Fibroblast of lung (primary cell): Measurements from ENCODE around the gene RNF19B. TPM values are rescaled to one million over a fixed set of nuclear protein-coding genes. Genes with fewer than 3 reads are reported as not detected.

Experiments
- DNase-seq, 2 donors: peaks; one replicate each; pipeline versions ENCODE4 v3.0.0 to v3.0.0-alpha.2; 2010; ENCODE audit warnings: low read depth in 2 of 2
- H2AFZ ChIP-seq: 2 replicates; pipeline ENCODE4 v1.5.1; 2012; ENCODE audit warnings: low read length, control low read depth, inconsistent platforms
- H3K27ac ChIP-seq: 2 replicates; pipeline ENCODE4 v1.5.1; 2011; ENCODE audit warnings: low read length, control low read depth; ENCODE audit not compliant: insufficient read depth
- H3K27me3 ChIP-seq: 2 replicates; pipeline ENCODE4 v1.5.1; 2011; ENCODE audit warnings: mild to moderate bottlenecking, low read length; ENCODE audit not compliant: control insufficient read depth, insufficient read depth
- H3K36me3 ChIP-seq: 2 replicates; pipeline ENCODE4 v1.5.1; 2011; ENCODE audit warnings: low read length; ENCODE audit not compliant: control insufficient read depth, insufficient read depth
- H3K4me1 ChIP-seq: 2 replicates; pipeline ENCODE4 v1.5.1; 2011; ENCODE audit warnings: low read length; ENCODE audit not compliant: control insufficient read depth, insufficient read depth; ENCODE audit errors: extremely low read depth
- H3K4me2 ChIP-seq: 2 replicates; pipeline ENCODE4 v1.5.1; 2011; ENCODE audit warnings: low read length, control low read depth; ENCODE audit not compliant: insufficient read depth; ENCODE audit errors: extremely low read depth
- H3K4me3 ChIP-seq, 4 experiments: fragments of 200-600 bp in 1 of 4; sonication (generic) in 1 of 4; replicated peaks in 1 of 4; 2 replicates each; pipeline ENCODE4 v1.5.1; 2011 to 2016; ENCODE audit warnings: low read length in 4 of 4, low read depth in 3 of 4, mild to moderate bottlenecking in 3 of 4, control low read depth in 2 of 4, inconsistent platforms in 1 of 4, mixed read lengths in 1 of 4; ENCODE audit not compliant: insufficient read depth in 1 of 4; ENCODE audit errors: control extremely low read depth in 1 of 4
- H3K79me2 ChIP-seq: 2 replicates; pipeline ENCODE4 v1.5.1; 2012; ENCODE audit warnings: mild to moderate bottlenecking, low read length, inconsistent platforms; ENCODE audit not compliant: control insufficient read depth, insufficient read depth
- H3K9ac ChIP-seq: 2 replicates; pipeline ENCODE4 v1.5.1; 2011; ENCODE audit warnings: mild to moderate bottlenecking, low read length, control low read depth; ENCODE audit not compliant: insufficient read depth
- H3K9me3 ChIP-seq: 2 replicates; pipeline ENCODE4 v1.5.1; 2012; ENCODE audit warnings: low read depth, low read length; ENCODE audit not compliant: control insufficient read depth, insufficient read depth
- H4K20me1 ChIP-seq: 2 replicates; pipeline ENCODE4 v1.5.1; 2011; ENCODE audit warnings: low read length; ENCODE audit not compliant: control insufficient read depth, insufficient read depth; ENCODE audit errors: extremely low read depth
- EZH2 ChIP-seq: IDR thresholded peaks from 2 replicates; pipeline ENCODE4 v1.5.1; 2012; ENCODE audit warnings: low read length, control low read depth, mild to moderate bottlenecking; ENCODE audit errors: missing control alignments
- polyA plus RNA-seq, 2 donors: library from polyadenylated mRNA; depleted of rRNA in 1 of 2; stranded (reverse) in 1 of 2; unstranded in 1 of 2; fragments of >200 nt; gene quantifications; 2 replicates each; pipeline ENCODE4 v1.2.1, GENCODE V29; 2011 to 2012; ENCODE audit warnings: missing spikeins in 1 of 2
- total RNA-seq: library from RNA; depleted of rRNA; stranded (reverse); fragments of >200 nt; gene quantifications from 2 replicates; pipeline ENCODE4 v1.2.1, GENCODE V29; 2014
- TF ChIP-seq, protein P1 (sequence below), 2 donors: IDR thresholded peaks in 1 of 2; conservative IDR thresholded peaks in 1 of 2; 1 replicate in 1 of 2; 2 replicates in 1 of 2; pipeline ENCODE4 v1.5.1; 2011 to 2012; ENCODE audit warnings: low read length in 2 of 2, control low read depth in 1 of 2, inconsistent platforms in 1 of 2, low read depth in 1 of 2, mild to moderate bottlenecking in 1 of 2

The RNF19B gene
- total and polyA plus RNA-seq, 2 donors (not counting 1 experiment from before 2014, with no cell fraction given) = 10.1 to 15.4 TPM

DNA sequence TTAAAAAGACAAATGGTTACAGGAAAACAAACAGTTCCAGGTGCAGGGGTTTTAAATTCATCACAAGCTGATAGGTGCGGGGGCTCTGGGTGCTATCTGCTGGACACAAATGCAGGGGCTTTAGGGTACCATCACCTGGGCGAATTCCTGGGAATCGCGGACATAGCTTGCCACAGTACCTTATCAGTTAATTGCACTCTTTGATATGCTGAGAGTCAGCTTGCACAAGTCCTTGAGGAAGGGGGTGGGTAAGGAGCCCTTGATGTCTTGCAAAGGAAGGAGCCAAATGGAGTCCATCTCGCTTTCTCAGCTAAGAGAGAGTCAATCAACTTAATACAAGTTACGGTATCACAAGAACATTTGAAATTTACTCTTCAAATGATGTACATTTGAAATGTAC, 38.0 kb downstream of the RNF19B start:
- no peak for DNase-seq
- TF ChIP-seq EZH2 = no peak
- TF ChIP-seq, protein P1, sequence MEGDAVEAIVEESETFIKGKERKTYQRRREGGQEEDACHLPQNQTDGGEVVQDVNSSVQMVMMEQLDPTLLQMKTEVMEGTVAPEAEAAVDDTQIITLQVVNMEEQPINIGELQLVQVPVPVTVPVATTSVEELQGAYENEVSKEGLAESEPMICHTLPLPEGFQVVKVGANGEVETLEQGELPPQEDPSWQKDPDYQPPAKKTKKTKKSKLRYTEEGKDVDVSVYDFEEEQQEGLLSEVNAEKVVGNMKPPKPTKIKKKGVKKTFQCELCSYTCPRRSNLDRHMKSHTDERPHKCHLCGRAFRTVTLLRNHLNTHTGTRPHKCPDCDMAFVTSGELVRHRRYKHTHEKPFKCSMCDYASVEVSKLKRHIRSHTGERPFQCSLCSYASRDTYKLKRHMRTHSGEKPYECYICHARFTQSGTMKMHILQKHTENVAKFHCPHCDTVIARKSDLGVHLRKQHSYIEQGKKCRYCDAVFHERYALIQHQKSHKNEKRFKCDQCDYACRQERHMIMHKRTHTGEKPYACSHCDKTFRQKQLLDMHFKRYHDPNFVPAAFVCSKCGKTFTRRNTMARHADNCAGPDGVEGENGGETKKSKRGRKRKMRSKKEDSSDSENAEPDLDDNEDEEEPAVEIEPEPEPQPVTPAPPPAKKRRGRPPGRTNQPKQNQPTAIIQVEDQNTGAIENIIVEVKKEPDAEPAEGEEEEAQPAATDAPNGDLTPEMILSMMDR (conservative IDR thresholded peaks at IDR 0.05 in 1 of 2, IDR thresholded peaks at IDR 0.05 in 1 of 2; ENCODE audit: low read depth in 1 of 2, low read length in 2 of 2) = no peak
- H3K27me3 ChIP-seq = no peaks in the 10 kb centered on the region
- H2AFZ ChIP-seq = no peak overlapping the region
- no peak overlapping the region for H3K27ac ChIP-seq
- no peak overlapping the region for H3K4me2 ChIP-seq
- no peaks in the 10 kb centered on the region for H3K36me3 ChIP-seq
- no peaks in the 10 kb centered on the region for H3K79me2 ChIP-seq
- H3K4me1 ChIP-seq = no peaks in the 10 kb centered on the region
- H4K20me1 ChIP-seq = no peaks in the 10 kb centered on the region
- no peak overlapping the region for H3K9ac ChIP-seq
- H3K4me3 ChIP-seq = no peak overlapping the region
- H3K9me3 ChIP-seq = no peaks in the 10 kb centered on the region

DNA sequence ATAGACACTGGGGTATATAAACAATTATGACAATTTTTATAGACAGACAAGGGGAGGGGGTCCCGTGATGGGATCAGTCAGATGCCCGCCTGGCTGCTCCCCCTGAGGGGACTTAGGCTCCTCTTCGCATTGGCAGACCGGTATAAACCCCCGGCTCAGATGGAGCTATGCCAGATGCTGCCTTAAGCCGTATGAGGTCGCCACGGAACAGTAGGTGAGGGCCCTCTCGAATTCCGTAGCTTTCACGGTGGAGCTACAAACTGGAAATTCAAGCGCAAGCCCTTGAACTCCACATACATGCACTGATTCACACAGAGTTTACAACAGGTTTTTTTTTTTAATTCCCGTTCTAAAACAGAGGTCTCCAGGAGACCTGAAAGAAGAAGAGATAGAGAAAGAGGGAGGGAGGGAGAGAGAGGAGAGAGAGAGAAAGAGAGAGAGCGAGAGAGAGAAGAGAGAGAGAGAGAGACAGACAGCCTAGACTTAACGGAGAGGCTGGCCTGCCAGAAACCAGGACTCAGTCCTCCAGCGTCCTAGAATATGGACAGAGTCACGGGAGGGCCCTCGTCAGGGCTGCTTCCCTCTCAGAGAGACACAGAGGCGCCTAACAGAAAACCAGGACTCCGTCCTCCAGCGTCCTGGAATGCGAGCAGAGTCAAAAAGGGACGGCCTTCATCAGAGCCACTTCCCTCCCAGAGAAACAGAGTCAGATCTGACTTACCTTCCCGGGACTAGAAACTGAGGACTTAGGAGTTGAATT, 39.0 kb downstream of the RNF19B start:
- DNase-seq = peak; percentile 22 to 23
- Histone ChIP-seq H3K4me1 (no peaks in the 10 kb centered on the region), H3K27ac (no peak overlapping the region), H3K27me3 (no peaks in the 10 kb centered on the region), H3K4me2 (no peak overlapping the region), H2AFZ (no peak overlapping the region), H3K9me3 (no peaks in the 10 kb centered on the region), H3K79me2 (no peaks in the 10 kb centered on the region), H4K20me1 (no peaks in the 10 kb centered on the region), H3K4me3 (no peak overlapping the region), H3K9ac (no peak overlapping the region), H3K36me3 (no peaks in the 10 kb centered on the region)
- TF ChIP-seq, protein P1 (conservative IDR thresholded peaks at IDR 0.05 in 1 of 2, IDR thresholded peaks at IDR 0.05 in 1 of 2; ENCODE audit: low read depth in 1 of 2, low read length in 2 of 2) = no peak
- no peak for TF ChIP-seq EZH2

DNA sequence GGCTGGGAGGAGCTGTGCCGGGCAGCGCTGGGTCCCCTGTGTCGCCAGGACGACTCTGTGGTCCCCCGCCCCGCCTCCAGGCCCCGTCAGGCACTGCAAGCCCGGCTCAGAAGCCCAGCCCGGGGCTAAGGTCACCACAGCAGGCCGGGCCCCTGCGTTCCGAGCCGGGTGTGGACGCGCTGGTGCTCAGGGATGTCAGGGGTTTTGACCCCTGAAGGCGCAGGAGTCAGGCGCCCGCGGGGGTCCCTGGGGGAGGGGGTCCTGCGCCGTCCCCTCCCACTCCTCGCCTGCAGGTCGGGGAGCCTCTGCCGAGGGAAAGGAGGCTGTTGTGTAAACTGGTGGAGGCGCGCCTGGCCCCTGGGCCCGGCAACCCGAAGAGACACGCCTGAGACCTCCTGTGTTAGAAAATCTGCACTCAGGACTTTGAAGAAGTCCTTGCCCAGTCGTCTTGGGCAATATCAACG, 39.7 kb downstream of the RNF19B start:
- no peak for DNase-seq
- no peak overlapping the region for H2AFZ ChIP-seq
- no peaks in the 10 kb centered on the region for H3K27me3 ChIP-seq
- H3K4me1 ChIP-seq = no peaks in the 10 kb centered on the region
- H3K9ac ChIP-seq = no peak overlapping the region
- H3K79me2 ChIP-seq = no peaks in the 10 kb centered on the region
- no peak for TF ChIP-seq EZH2
- TF ChIP-seq, protein P1 (conservative IDR thresholded peaks at IDR 0.05 in 1 of 2, IDR thresholded peaks at IDR 0.05 in 1 of 2; ENCODE audit: low read depth in 1 of 2, low read length in 2 of 2) = peak in 1 of 2 donors; percentile 5
- H3K36me3 ChIP-seq = no peaks in the 10 kb centered on the region
- no peak overlapping the region for H3K27ac ChIP-seq
- no peaks in the 10 kb centered on the region for H3K9me3 ChIP-seq
- H3K4me3 ChIP-seq = no peak overlapping the region
- no peak overlapping the region for H3K4me2 ChIP-seq
- H4K20me1 ChIP-seq = no peaks in the 10 kb centered on the region
